GM12878 (cell line): ENCODE data around the gene MIS12.

Source experiments
- CTCF ChIP-seq, 3 experiments: IDR thresholded peaks in 2 of 3; conservative IDR thresholded peaks in 1 of 3; 2 replicates each; pipeline ENCODE4 v1.5.1; 2011; ENCODE audit warnings: low read depth in 3 of 3, low read length in 3 of 3, mild to moderate bottlenecking in 3 of 3, control low read depth in 2 of 3, moderate library complexity in 2 of 3, inconsistent platforms in 1 of 3, mixed read lengths in 1 of 3; ENCODE audit not compliant: control insufficient read depth in 2 of 3, insufficient read depth in 1 of 3; ENCODE audit errors: extremely low read depth in 1 of 3
- GABPA ChIP-seq: IDR thresholded peaks from 2 replicates; pipeline ENCODE4 v1.6.1; 2014; ENCODE audit warnings: antibody characterized with exemption, low read depth, mild to moderate bottlenecking, inconsistent platforms
- MEF2A ChIP-seq: IDR thresholded peaks from 2 replicates; pipeline ENCODE4 v1.6.1; 2011; ENCODE audit warnings: low read depth, mild to moderate bottlenecking, low read length, moderate library complexity; ENCODE audit not compliant: insufficient read depth
- NKRF ChIP-seq: fragments of 450-650 bp; conservative IDR thresholded peaks from 2 replicates; pipeline ENCODE4 v1.6.1; 2017; ENCODE audit warnings: mild to moderate bottlenecking, moderate library complexity
- PKNOX1 ChIP-seq: fragments of 450-650 bp; IDR thresholded peaks from 2 replicates; pipeline ENCODE4 v1.6.1; 2016; ENCODE audit warnings: mild to moderate bottlenecking
- ZBTB4 ChIP-seq: fragments of 450-650 bp; formaldehyde crosslinking; IDR thresholded peaks from 2 replicates; pipeline ENCODE4 v1.4.0; 2022; ENCODE audit warnings: mild to moderate bottlenecking, moderate library complexity

GRCh38 chr17:5501685-5502084, 15.3 kb downstream of the MIS12 start:
- TF ChIP-seq CTCF (IDR thresholded peaks at IDR 0.05 in 2 of 3, conservative IDR thresholded peaks at IDR 0.05 in 1 of 3; ENCODE audit: control insufficient read depth in 2 of 3, extremely low read depth in 1 of 3, insufficient read depth in 1 of 3, low read depth in 3 of 3, low read length in 3 of 3) (no peak), NKRF (no peak), PKNOX1 (no peak), MEF2A (no peak), ZBTB4 (no peak), GABPA (no peak)
